ENCODE data around the gene SHTN1.

SHTN1 gene

DNA sequence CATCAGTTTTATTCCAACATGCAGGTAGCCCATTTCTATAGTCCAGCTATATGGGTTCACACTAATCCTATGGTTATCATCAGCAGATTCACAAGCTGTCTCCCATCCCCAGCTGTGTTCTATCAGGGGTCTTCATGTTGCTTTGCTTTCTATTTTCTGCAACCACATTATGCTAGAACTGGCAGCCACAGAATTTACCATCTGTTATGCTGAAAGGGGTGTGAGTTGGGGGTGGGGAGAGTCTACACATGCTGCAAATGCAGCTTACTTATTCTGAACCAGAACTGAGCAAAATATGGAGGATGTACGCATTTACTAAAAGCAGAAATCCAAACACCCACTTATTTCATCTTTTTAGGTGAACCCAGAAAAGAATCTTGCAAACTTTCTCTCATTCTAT, 32.9 kb downstream of the SHTN1 start:
- H3K9me3 Mint-ChIP-seq = no peaks in the 10 kb centered on the region

DNA sequence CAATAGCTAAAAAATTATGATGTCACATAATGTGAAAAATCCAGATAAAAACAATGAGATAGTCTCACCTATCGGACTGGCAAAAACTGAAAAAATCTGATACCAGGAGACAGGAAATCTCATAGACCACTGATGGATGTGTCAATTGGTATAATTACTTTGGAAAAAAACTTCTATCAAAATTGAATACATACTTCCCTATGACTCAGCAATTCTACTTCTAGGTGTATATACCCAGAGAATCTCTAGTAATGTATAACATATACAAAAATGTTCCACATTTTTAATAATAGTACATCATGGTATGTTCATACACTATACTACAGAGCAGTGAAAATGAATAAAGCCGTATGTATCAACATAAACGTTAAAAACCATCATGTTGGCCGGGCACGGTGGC, 34.9 kb downstream of the SHTN1 start:
- H3K36me3 Mint-ChIP-seq = no peaks in the 10 kb centered on the region
- no peak overlapping the region for H3K4me3 Mint-ChIP-seq
- H3K27ac Mint-ChIP-seq = no peak overlapping the region
- ATAC-seq (ENCODE audit: low read depth) (no peak), DNase-seq (ENCODE audit: low spot score in 2 of 2) (no peak)
- no peaks in the 10 kb centered on the region for H3K27me3 Mint-ChIP-seq
- H3K4me1 Mint-ChIP-seq = no peaks in the 10 kb centered on the region
- H3K9me3 Mint-ChIP-seq = no peaks in the 10 kb centered on the region

More for the DNA sequence above, 32.9 kb downstream of the SHTN1 start:
- no peaks in the 10 kb centered on the region for H3K36me3 Mint-ChIP-seq
- ATAC-seq (ENCODE audit: low read depth) (no peak), DNase-seq (ENCODE audit: low spot score in 2 of 2) (no peak)
- no peak overlapping the region for H3K27ac Mint-ChIP-seq
- no peaks in the 10 kb centered on the region for H3K27me3 Mint-ChIP-seq
- H3K4me1 Mint-ChIP-seq = no peaks in the 10 kb centered on the region
- no peak overlapping the region for H3K4me3 Mint-ChIP-seq

DNA sequence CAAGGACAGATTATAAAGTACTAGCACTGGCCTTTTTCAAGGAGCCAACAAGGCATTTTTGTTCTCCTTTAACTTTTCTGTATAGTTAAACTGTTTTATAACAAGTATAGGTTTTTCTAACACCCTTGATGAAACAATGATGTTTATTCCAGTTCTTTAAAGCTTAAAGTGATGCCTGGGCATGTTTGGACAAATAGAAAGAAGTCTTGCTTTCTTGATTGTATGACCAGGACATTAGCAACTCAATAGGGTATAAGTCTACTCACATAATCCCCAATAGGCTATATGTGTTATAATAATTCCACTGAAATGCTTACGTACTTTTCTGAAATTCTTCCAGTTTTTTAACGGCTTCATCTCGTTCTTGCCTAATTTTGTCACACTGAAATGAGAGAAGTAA, 36.7 kb downstream of the SHTN1 start:
- DNase-seq (ENCODE audit: low spot score in 2 of 2) = no peak
- Mint-ChIP-seq H3K4me3 (no peak overlapping the region), H3K27me3 (peaks cover 2% of the 10 kb centered on the region), H3K36me3 (no peaks in the 10 kb centered on the region), H3K4me1 (no peaks in the 10 kb centered on the region), H3K9me3 (no peaks in the 10 kb centered on the region), H3K27ac (no peak overlapping the region)
- ATAC-seq (ENCODE audit: low read depth) = no peak

DNA sequence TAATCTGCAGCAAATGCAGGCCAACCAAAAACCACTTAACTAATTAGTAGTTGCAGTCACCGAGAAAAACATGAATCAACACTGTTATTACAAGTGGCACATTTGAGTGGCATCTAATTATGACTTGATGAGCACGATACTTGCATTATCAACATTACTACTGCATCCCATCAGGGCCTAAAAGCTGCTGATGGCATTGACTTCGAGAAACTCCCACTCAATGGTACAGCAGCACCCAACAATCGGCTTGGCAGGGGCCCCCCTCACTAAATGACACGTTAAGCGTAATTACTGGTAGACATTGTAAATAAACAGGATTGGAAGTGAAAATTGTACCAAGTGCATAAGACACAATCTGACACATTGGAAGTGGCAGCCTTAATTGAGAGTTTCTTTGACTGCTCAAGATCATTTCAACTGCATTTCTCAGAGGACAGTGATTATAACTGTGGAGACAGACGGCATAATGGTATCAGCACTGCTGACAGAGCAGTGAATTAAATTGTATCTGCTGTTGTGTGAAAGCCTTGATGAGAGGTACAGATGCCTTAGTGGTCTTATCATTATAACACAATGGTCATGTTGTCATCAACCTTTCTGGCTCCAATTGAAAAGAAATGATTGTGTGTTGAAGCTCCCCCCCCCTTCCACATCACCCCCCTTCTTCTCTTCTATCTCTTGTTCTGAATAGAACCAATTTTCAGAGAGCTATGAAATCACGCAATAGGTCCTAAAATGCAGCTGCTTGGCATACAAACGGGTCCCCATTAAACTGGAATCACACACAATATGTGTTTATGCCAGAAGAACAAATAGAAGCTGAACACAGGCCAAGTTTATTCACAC, 43.4 kb downstream of the SHTN1 start:
- no peak for DNase-seq (ENCODE audit: low spot score in 2 of 2)
- ATAC-seq (ENCODE audit: low read depth) = no peak
- Mint-ChIP-seq H3K36me3 (no peaks in the 10 kb centered on the region), H3K27ac (no peak overlapping the region), H3K4me3 (no peak overlapping the region), H3K9me3 (no peaks in the 10 kb centered on the region), H3K4me1 (no peaks in the 10 kb centered on the region), H3K27me3 (peaks cover 2% of the 10 kb centered on the region)

DNA sequence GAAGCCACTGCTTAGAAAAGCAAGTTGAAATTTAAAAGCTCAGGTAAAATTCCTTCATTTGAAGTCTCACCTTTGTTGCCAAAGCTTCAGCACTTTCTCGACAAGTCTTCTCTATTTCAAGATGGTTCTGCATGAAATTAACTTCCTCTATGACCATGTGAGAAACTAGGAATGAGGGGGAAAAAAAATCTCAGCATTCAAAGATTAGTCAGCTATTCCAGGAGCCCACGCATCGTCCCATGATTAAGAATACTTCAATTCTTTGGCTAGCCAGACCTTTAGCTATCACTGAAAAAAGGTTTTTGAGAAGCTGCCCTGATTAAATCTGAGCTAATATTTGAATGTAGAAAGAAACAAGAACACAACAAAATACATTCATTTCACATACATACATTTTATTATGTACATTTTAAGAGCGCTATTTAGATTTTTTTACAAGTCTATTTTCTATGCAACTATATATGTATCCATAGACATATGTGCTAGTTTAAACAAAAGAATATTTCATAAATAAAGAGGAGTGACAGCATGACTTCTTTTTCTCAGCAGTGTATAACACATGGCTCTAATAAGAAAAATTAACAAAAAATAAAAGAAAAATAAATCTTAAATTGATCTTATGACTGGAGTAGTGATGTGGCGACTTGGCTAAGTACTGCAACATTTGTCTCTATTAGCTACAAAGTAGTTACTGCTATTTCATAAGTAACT, 44.8 kb downstream of the SHTN1 start:
- no peak for ATAC-seq (ENCODE audit: low read depth)
- no peak overlapping the region for H3K4me3 Mint-ChIP-seq
- peaks cover 2% of the 10 kb centered on the region for H3K27me3 Mint-ChIP-seq
- H3K27ac Mint-ChIP-seq = no peak overlapping the region
- no peaks in the 10 kb centered on the region for H3K4me1 Mint-ChIP-seq
- no peaks in the 10 kb centered on the region for H3K9me3 Mint-ChIP-seq
- no peak for DNase-seq (ENCODE audit: low spot score in 2 of 2)
- no peaks in the 10 kb centered on the region for H3K36me3 Mint-ChIP-seq

DNA sequence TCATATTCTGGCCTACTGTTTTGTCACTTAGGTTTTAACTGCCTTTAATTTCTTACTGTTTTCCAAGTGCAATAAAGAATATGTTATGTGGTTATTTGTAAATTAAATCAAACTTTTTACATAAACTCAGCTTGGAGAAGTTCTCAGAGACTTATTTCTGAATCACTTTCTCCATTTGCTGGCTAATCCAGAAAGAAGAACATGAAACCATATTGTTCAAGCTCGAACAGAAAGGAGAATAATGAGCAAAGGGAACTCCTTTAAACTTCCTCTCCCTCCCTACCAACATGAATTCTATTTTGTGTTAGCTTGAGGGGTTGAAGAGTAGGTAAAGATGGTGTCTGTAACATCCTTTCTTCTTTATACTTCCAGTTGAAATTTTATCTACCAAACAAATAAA, 52.3 kb downstream of the SHTN1 start:
- Mint-ChIP-seq H3K9me3 (no peaks in the 10 kb centered on the region), H3K4me1 (no peaks in the 10 kb centered on the region), H3K36me3 (no peaks in the 10 kb centered on the region), H3K4me3 (no peak overlapping the region), H3K27me3 (no peaks in the 10 kb centered on the region), H3K27ac (no peak overlapping the region)
- ATAC-seq (ENCODE audit: low read depth) = no peak
- no peak for DNase-seq (ENCODE audit: low spot score in 2 of 2)

DNA sequence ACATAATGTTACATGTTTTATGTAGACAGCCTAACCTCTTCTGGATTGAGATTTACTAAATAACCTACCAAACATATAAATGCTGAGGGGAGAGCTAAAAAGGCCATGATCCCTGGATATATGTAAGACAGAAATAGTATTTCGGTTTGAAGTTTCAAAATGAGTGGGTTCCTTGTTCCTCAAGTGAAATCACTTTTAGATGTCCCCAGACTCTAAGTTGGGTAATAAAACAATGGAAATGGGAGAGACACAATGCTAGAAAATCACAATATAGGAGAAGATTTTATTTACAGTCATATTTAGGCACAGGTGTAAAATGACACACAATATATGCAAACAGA, 56.5 kb downstream of the SHTN1 start:
- Mint-ChIP-seq H3K36me3 (no peaks in the 10 kb centered on the region), H3K27ac (no peak overlapping the region), H3K4me3 (no peak overlapping the region), H3K27me3 (no peaks in the 10 kb centered on the region), H3K4me1 (no peaks in the 10 kb centered on the region), H3K9me3 (peaks cover 2% of the 10 kb centered on the region)
- DNase-seq (ENCODE audit: low spot score in 2 of 2) (no peak), ATAC-seq (ENCODE audit: low read depth) (no peak)

DNA sequence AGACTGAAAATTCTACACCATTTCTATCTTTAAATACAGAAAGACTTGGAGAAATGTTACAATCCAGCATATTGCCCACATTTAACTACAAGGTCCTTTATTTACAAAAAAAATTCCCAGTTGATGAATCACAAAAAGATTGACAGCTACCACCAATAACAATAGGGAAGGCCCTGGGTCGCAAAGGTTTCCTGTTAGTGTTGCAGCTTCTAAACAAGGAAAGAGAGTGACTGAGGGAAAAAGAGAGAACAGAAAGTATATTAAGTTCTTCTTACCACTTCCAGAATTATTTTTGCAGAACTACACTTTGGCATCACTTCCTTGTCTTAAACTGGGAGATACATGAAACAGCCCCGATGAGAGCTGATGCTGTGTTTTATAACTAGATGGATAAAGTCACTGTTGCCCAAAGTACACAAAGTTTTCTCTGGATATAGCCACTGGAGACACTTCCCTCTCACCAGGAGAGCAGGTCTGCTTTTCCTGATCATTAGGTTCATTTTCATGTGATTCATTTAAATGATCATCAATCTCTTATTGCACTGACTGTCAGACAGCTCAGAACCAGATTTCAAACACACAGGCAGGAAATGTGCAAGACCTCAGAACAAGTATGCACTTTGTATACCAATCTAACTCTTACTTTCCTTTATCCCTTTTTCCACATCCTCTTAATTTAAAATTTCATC, 57.0 kb downstream of the SHTN1 start:
- ATAC-seq (ENCODE audit: low read depth) (no peak), DNase-seq (ENCODE audit: low spot score in 2 of 2) (no peak)
- peaks cover 2% of the 10 kb centered on the region for H3K9me3 Mint-ChIP-seq
- no peaks in the 10 kb centered on the region for H3K4me1 Mint-ChIP-seq
- H3K27ac Mint-ChIP-seq = no peak overlapping the region
- no peaks in the 10 kb centered on the region for H3K36me3 Mint-ChIP-seq
- peaks cover 2% of the 10 kb centered on the region for H3K27me3 Mint-ChIP-seq
- no peak overlapping the region for H3K4me3 Mint-ChIP-seq

DNA sequence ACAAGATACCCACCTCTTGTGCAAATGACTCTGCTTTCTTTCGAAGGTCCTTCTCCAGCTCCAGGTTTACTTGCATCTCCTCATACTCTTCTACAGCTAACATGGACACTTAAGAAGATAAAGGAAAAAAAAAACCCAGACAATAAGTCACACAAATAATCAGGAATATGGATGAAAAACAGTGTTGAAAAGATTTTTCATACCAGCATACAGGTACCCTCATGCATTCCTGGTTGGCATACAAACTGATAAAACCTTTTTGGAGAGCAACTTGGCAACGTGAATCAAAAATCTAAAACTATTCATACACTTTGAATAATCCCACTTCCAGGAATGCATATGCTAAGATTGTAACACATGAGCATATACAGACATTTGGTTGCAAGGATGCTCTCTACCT, 60.1 kb downstream of the SHTN1 start:
- peaks cover 7% of the 10 kb centered on the region for H3K27me3 Mint-ChIP-seq
- ATAC-seq (ENCODE audit: low read depth) (no peak), DNase-seq (ENCODE audit: low spot score in 2 of 2) (no peak)
- H3K36me3 Mint-ChIP-seq = no peaks in the 10 kb centered on the region
- H3K9me3 Mint-ChIP-seq = peaks cover 2% of the 10 kb centered on the region
- H3K4me1 Mint-ChIP-seq = no peaks in the 10 kb centered on the region
- H3K4me3 Mint-ChIP-seq = no peak overlapping the region
- H3K27ac Mint-ChIP-seq = no peak overlapping the region

DNA sequence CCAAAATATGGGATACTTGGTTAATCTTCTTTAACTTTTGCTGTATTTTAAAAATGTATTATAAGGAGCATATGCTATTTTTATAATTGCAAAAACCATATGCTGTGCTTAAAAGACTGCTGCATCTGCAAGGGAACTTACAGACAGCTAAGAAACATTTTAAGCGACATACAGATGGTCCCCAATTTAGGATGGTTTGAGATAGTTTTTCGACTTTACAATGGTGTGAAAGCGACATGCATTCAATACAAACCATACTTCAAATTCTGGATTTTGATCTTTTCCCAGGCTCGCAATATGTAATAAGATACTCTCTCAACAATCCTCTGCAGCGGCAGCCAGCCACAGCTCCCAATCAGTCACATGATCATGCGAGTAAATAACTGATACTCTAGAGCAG, 73.2 kb downstream of the SHTN1 start:
- no peak for ATAC-seq (ENCODE audit: low read depth)
- H3K27me3 Mint-ChIP-seq = peaks cover 4% of the 10 kb centered on the region
- no peaks in the 10 kb centered on the region for H3K36me3 Mint-ChIP-seq
- H3K27ac Mint-ChIP-seq = no peak overlapping the region
- H3K4me3 Mint-ChIP-seq = no peak overlapping the region
- H3K4me1 Mint-ChIP-seq = no peaks in the 10 kb centered on the region
- peaks cover 6% of the 10 kb centered on the region for H3K9me3 Mint-ChIP-seq
- DNase-seq (ENCODE audit: low spot score in 2 of 2) = no peak

DNA sequence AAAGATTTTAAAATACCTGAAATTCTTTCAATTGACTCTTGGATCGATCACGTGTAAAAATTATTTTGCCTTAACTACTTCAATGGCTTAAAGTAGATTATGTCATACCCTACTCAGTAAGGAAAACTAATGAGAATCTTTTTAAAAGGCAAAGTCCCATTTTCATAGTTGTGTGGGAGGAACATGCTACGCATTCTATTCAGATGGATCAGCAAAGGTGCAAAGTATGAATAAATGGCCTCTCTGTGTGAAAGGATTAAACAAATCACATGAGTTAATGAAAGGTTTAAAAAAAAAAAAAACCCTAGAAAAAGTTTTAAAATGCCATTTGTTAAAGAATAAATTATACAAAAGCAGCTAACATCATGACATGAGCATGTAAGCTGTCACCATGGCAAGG, 78.6 kb downstream of the SHTN1 start:
- no peaks in the 10 kb centered on the region for H3K4me1 Mint-ChIP-seq
- no peak overlapping the region for H3K4me3 Mint-ChIP-seq
- DNase-seq (ENCODE audit: low spot score in 2 of 2) = no peak
- ATAC-seq (ENCODE audit: low read depth) = no peak
- no peaks in the 10 kb centered on the region for H3K36me3 Mint-ChIP-seq
- H3K27me3 Mint-ChIP-seq = peaks cover 4% of the 10 kb centered on the region
- H3K27ac Mint-ChIP-seq = no peak overlapping the region
- no peaks in the 10 kb centered on the region for H3K9me3 Mint-ChIP-seq

DNA sequence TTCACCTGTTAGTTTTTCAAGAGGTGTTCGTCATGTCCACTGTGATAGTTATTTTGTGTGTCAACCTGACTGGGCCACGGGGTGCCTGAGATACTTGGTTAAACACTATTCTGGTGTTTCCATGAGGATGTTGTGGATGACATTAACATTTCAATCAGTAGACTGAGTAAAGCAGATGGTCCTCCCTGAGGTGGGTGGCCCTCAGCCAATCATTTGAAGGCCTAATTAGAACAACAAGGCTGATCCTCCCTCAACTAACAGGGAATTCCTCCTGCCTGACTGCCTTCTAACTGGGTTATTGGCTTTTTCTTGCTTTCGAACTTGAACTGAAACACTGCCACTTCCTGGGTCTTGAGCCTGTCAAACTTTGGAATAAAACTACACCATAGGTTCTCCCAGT, 79.9 kb downstream of the SHTN1 start:
- Mint-ChIP-seq H3K36me3 (no peaks in the 10 kb centered on the region), H3K27ac (no peak overlapping the region), H3K4me3 (no peak overlapping the region), H3K9me3 (no peaks in the 10 kb centered on the region), H3K27me3 (no peaks in the 10 kb centered on the region), H3K4me1 (no peaks in the 10 kb centered on the region)
- ATAC-seq (ENCODE audit: low read depth) (no peak), DNase-seq (ENCODE audit: low spot score in 2 of 2) (no peak)

DNA sequence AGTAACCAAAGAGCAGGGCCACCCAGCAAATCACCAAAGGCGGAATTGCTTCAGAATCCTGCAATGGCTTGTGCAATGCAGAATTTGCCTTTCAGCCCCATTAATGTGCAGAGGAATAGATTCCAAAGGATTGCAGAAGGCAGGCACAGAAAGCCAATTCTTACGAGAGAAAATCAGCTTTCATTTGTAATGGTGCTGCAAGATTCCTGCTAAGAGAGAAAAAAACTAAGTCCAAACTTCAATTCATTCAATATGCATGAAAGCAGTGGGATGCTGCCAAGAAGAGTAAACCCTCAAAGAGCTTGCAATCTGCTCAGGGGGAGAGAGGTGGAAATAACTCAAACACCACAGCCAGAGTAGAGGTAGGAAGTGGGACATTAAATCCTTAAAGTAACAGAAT, 85.3 kb downstream of the SHTN1 start:
- DNase-seq (ENCODE audit: low spot score in 2 of 2) = no peak
- Mint-ChIP-seq H3K4me1 (no peaks in the 10 kb centered on the region), H3K4me3 (no peak overlapping the region), H3K36me3 (no peaks in the 10 kb centered on the region), H3K27ac (no peak overlapping the region), H3K9me3 (no peaks in the 10 kb centered on the region), H3K27me3 (no peaks in the 10 kb centered on the region)
- ATAC-seq (ENCODE audit: low read depth) = no peak

DNA sequence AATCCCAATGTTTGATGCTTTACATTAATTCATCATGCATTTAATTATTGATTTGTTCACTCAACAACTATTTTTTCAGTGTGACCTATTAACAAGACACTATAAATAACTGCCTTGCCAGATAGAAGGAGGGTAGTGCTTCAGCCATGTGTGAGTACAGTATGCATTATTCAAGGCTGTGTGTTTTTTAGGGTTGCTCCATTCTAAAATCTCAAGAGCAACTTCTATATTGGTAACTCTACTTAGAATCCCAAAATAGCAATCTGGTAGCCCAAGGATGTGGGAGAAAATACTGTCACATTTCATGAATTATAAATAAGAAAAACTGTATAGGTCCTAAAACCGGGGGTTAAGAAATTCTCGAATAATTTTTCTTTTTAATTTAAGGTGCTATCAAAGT, 85.8 kb downstream of the SHTN1 start:
- ATAC-seq (ENCODE audit: low read depth) = no peak
- DNase-seq (ENCODE audit: low spot score in 2 of 2) = no peak
- H3K9me3 Mint-ChIP-seq = no peaks in the 10 kb centered on the region
- no peak overlapping the region for H3K27ac Mint-ChIP-seq
- no peak overlapping the region for H3K4me3 Mint-ChIP-seq
- H3K27me3 Mint-ChIP-seq = peaks cover 1% of the 10 kb centered on the region
- H3K4me1 Mint-ChIP-seq = no peaks in the 10 kb centered on the region
- H3K36me3 Mint-ChIP-seq = no peaks in the 10 kb centered on the region

All from memory B cell (primary cell).